GM15510 (cell line): ENCODE data around the gene ATXN7.

Experiments used
- POLR2A ChIP-seq: IDR thresholded peaks from 3 replicates; pipeline ENCODE4 v1.6.1; 2011; ENCODE audit warnings: borderline replicate concordance; ENCODE audit not compliant: insufficient read length; ENCODE audit errors: extremely low read depth

Gene ATXN7, protein sequence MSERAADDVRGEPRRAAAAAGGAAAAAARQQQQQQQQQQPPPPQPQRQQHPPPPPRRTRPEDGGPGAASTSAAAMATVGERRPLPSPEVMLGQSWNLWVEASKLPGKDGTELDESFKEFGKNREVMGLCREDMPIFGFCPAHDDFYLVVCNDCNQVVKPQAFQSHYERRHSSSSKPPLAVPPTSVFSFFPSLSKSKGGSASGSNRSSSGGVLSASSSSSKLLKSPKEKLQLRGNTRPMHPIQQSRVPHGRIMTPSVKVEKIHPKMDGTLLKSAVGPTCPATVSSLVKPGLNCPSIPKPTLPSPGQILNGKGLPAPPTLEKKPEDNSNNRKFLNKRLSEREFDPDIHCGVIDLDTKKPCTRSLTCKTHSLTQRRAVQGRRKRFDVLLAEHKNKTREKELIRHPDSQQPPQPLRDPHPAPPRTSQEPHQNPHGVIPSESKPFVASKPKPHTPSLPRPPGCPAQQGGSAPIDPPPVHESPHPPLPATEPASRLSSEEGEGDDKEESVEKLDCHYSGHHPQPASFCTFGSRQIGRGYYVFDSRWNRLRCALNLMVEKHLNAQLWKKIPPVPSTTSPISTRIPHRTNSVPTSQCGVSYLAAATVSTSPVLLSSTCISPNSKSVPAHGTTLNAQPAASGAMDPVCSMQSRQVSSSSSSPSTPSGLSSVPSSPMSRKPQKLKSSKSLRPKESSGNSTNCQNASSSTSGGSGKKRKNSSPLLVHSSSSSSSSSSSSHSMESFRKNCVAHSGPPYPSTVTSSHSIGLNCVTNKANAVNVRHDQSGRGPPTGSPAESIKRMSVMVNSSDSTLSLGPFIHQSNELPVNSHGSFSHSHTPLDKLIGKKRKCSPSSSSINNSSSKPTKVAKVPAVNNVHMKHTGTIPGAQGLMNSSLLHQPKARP

DNA sequence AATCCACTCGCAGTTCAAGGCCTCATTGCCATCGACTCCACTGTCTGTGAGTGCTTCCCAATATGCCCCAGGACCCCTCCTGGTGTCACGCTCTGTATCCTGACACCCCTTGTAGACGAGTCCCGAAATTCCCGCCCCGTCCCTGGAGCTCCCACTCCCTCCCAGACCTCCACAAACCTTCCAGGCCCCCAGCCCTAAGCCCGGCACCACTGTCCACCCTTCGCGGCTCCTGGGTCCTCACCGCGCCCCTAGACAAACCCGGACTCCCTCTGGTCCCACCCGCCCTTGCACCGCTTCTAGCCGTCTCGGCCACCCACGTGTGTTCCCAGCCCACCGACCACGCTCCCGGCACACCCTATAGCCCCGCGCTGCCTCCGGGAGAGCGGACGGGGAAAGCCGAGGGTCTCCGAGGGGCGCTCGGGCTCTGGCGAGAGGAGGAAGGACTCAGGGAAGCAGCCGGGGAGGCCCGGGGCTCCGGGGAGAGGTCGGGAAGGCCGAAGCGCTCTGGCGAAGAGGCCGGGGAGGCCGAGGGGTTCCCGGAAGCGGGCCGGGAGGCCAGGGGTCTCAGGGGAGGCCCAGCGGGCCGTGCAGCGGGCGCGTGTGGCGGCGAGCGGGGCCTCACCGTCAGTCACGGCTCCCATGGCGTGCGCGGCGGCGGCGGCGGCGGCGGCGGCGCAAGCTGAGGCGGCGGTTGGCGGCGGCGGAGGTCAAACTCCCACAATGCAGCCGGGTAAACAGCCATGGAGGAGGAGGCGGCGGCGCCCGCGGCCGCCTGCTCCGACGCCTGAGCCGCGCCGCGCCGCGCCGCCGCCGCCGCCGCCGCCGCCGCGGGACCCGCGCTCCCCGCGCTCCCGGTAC lies at the start of gene ATXN7, which contains the start of gene THOC7:
Gene ATXN7 (plus strand): TSS at position 718 of the 858 bp plus-strand sequence. CDS start 48,732 bp downstream, outside the sequence.
Gene THOC7 (minus strand): TSS at position 656 of the 858 bp plus-strand sequence. CDS start 15 bp downstream, at position 641.
- peak; percentile 61 for TF ChIP-seq POLR2A

DNA sequence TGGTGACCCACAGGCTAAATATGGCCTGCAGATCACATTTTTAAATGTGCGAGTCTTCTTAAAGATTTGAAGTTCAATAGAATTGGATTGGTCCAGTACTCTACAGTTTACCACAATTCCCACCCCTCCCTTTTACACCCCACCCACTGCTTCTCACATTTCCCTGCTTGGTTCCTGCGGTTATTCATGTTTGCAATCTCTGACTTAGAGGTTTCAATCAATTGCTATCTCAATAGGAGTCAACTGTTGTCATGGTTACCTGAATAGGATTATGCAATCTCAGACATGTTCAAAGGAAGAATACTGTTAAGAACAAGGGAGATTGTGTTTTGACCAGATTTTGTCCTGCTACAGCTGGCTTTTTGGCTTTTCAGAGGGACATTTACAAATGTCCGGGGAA lies 49.4 kb upstream of the ATXN7 start:
- no peak for TF ChIP-seq POLR2A

DNA sequence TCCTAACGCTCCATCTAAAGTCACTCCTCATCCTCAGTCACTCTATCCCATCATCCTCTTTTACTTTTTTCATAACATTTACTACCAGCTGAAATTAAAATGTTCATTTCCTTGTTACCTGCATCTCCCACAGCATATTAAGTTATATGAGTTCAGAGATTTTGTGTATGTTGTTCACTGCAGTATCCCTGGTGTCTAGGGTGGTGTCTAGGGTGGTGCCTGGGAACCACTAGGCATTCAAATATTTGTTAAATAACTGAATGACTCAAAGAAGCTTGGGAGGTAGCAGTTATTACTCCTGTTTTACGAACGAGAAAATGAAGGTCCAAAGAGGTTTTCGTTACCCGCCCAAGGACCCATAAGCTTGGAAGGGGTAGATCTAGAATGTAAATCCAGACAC lies 46.4 kb upstream of the ATXN7 start:
- no peak for TF ChIP-seq POLR2A

DNA sequence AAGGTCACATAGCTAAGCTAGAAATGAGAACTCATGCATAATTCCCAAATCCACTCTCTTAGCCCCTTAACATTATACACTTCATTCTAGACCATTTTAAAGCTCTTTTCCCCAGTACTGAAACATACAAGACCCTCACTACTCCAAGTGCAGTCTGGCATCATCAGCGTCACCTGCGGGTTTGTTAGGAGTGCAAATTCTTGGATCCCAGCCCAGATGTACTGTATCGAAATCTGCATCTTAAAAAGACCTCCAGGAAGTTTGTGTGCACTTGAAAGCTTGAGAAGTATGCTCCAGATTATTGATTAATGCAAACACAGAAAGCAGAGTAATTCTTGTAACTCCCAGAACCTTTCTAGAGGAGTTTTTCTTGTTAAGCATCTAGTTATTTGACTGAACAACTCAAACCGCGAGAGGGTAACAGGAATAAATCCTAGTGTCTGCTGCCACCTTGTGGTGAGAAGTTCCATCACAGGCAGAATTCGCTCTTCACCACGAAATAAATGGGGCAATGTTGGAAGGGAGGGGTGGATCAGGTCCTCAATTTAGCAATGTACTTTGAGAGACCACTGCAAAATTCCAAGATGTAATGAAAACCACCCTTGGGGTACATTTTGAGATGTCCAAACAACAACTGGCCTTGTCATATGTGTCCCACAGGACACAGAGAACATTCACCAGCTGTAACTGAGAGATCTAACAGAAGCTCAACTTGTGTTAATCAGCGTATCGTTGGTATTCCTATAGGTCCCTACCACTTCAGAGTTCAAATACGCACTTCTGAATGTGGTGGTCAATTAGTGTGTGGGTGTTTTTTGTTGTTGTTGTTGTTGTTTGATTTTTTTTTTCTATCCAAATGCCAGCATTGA lies 45.2 kb upstream of the ATXN7 start:
- TF ChIP-seq POLR2A, result no peak

DNA sequence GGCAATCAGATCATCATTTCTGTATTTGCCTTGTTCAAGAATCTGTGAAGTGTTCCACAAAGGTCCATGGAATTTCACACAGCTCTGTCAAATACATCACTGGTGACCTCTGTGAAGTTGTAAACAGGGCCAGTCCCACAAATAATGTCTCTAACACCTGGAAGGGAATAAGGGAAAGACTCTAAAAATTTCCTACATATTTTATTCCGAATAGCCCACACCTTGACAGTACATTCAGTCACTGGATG lies 44.6 kb upstream of the ATXN7 start, which contains the start of gene C3orf49:
Gene C3orf49 (plus strand): TSS at position 149 of the 248 bp plus-strand sequence. CDS start 173 bp downstream, outside the sequence.
- TF ChIP-seq POLR2A, result no peak

DNA sequence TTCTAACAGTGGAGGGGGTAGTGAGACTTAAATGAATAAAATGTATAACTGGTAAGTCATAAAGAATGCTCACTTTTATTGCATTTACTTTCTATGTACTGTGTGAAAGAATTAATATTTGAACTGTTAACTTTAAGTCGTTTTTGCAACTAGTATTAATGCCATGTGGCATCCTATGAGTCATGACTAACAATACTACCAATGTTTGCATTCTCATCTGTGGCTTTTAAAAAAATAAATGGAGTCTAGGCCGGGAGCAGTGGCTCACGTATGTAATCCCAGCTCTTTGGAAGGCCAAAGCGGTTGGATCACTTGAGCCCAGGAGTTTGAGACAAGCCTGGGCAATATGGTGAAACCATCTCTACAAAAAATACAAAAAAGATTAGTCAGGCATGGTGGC lies 39.4 kb upstream of the ATXN7 start:
- TF ChIP-seq POLR2A, result no peak

DNA sequence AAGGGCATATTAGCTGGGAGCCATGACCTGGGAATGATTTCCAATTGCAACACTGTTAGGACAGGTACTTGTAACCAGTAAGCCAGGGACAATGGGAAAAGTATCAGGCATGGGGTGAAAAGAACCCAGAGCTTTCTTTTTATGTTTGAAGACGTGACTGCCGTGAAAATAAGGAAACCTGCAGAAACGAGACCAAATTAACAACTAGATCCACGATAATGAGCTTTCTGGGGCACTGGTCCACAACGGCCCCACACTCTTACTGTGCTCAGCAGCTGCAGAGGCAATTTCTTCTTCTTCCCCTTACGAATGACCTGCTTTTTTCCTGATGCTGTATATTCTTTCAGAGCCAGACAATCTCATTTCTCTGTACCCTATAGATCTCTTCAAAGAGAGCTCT lies 33.1 kb upstream of the ATXN7 start:
- TF ChIP-seq POLR2A, result no peak

DNA sequence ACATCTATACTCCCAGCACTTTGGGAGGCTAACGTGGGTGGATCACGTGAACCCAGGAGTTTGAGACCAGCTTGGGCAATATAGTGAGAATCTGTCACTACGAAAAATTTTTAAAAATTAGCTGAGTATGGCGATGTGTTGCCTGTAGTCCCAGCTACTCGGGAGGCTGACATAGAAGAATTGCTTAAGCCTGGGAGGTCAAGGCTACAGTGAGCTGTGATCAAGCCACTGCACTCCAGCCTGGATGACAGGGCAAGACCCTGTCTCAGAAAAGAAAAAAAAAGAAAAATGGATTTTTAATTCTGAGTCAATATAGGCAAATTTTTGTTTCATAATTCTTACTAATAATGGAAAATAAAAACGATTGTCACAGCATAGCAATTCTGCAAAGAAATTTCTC lies 31.3 kb upstream of the ATXN7 start:
- no peak for TF ChIP-seq POLR2A

DNA sequence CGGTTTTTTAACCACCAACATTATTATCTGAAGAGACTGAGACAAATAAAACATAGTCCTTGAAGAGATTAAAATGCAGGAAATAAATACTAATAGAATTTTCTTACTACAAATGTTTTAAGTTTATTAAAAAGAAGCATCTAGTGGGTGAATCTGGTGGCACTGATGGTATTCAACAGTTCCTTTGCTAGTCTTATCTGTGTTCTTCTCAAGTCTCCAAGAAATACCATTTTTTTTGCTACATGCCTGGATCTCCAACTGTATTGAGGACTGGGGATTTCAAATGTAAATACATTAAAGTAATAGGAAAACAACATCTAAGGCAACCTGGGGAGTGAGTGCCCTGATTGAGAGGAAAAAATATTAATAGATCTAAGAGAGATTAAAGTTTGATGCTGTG lies 22.0 kb upstream of the ATXN7 start:
- TF ChIP-seq POLR2A, result no peak

DNA sequence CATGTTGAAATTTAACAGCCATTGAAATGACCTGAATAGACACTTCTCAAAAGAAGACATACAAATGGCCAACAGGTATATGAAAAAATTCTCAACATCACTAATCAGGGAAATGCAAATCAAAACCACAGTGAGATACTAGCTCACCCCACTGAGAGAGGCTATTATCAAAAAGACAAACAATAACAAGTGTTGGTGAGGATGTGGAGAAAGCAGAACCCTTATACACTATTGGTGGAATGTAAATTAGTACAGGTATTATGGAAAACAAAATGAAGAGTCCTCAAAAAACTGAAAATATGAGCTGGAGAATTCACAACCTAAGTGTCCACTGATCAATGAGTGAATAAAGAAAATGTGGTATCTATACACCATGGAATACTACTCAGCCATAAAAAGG lies 21.5 kb upstream of the ATXN7 start:
- TF ChIP-seq POLR2A, result no peak

DNA sequence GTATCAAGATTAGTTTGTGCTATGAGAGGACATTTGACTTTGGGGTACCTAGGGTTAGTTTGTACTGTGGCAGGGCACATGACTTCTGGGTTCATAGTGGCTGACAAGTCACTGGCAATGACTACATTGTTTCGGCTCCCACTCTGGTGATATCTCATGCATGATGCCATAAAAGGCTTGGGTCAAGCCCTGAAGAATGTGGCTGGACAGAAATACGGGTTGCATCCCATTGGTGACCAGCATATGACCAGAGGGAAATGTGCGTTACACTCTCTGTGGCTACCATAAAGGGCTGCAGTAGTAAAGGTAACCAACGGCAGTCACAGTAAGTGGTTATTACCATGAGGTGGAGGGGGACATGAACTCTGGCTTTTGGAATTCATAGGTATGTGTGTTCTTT lies 18.5 kb upstream of the ATXN7 start:
- no peak for TF ChIP-seq POLR2A

DNA sequence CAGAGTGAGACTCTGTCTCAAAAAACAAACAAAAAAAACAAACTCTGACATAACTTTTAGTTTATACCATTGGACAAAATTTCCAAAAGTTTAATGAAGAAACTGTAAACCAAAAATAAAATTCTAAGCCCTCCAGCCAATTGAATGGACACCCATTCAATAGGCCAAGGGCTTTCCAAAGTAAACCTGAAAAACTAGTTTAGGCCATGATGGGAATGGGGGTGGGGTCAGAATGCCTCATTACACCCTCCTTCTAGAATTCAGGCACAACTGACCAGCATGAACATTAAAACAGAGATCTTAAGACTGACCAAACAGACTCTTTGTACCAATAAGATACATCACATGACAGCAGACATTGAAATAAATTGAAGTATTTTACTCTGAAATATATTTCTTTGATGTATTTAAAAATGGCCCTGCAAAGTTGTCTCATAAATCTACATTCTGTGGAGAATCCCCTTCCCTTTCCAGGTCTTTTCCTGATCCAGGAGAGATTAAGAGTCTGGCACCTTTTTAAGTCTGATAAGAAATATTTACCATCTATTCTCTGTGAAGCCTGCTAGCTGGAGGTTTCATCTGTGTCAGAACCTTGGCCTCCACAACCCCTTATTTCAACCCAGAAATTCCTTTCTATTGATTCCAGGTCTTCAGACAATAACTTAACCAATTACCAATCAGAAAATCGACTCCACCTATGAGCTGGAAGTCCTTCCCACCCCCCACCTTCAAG lies 15.8 kb upstream of the ATXN7 start:
- no peak for TF ChIP-seq POLR2A

DNA sequence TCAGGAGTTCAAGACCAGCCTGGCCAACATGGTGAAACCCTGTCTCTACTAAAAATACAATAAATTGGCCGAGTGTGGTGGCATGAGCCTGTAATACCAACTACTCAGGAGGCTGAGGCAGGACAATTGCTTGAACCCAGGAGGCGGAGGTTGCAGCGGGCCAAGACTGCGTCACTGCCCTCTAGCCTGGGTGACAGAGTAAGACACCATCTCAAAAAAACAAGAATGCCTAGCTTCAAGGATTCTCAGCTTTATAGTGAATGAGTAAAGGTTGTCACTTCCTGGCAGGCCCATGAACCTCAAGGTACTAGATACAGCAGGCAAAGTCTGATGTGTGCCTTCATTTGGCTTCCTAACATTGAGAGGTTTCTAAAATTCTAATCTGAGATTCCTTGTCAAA lies 14.5 kb upstream of the ATXN7 start:
- no peak for TF ChIP-seq POLR2A
